NCI-H187 treated with DMSO at 0.1 percent for 48 hours (cell line): Measurements from ENCODE around the gene CREB5.
"Not testable (repeated sequence)": the region's sequence is repeated elsewhere in the genome, so short reads cannot be mapped to it uniquely, and the experiment has no call there.

Experiments used
- DNase-seq: peaks from one replicate; lab custom pipeline; 2025; lab: John Stamatoyannopoulos, UW

CREB5 gene

GRCh38 chr7:28813243-28813962, 401.1 kb downstream of the CREB5 start:
- DNase-seq, result no peak

GRCh38 chr7:28815369-28815927, 403.1 kb downstream of the CREB5 start:
- DNase-seq, result no peak

GRCh38 chr7:28815928-28816373, 403.6 kb downstream of the CREB5 start:
- no peak for DNase-seq

GRCh38 chr7:28818996-28819395, 406.7 kb downstream of the CREB5 start:
- no peak for DNase-seq

GRCh38 chr7:28823582-28823981, 411.3 kb downstream of the CREB5 start:
- DNase-seq, result no peak

- not testable (repeated sequence) for DNase-seq
These were observed 413.6 kb downstream of the CREB5 start for GRCh38 chr7:28825817-28826448.

GRCh38 chr7:28830846-28831245, 418.5 kb downstream of the CREB5 start:
- DNase-seq, result no peak

- no peak for DNase-seq
These were observed 420.4 kb downstream of the CREB5 start for GRCh38 chr7:28832669-28833068.

- no peak for DNase-seq
These were observed 423.5 kb downstream of the CREB5 start for GRCh38 chr7:28835800-28836199.

- no peak for DNase-seq
These were observed 424.4 kb downstream of the CREB5 start for GRCh38 chr7:28836716-28837115.

GRCh38 chr7:28837216-28837615, 424.9 kb downstream of the CREB5 start:
- no peak for DNase-seq

- DNase-seq, result no peak
These were observed 428.3 kb downstream of the CREB5 start for GRCh38 chr7:28840592-28840995.

- DNase-seq, result no peak
These were observed 429.4 kb downstream of the CREB5 start for GRCh38 chr7:28841766-28842165.

- no peak for DNase-seq
These were observed 430.5 kb downstream of the CREB5 start for GRCh38 chr7:28842769-28843295.

- DNase-seq, result no peak
These were observed 432.8 kb downstream of the CREB5 start for GRCh38 chr7:28845106-28845505.

GRCh38 chr7:28847176-28847575, 434.9 kb downstream of the CREB5 start:
- no peak for DNase-seq

- no peak for DNase-seq
These were observed 435.4 kb downstream of the CREB5 start for GRCh38 chr7:28847681-28848080.

- no peak for DNase-seq
These were observed 436.6 kb downstream of the CREB5 start for GRCh38 chr7:28848906-28849305.

GRCh38 chr7:28850699-28851098, 438.4 kb downstream of the CREB5 start:
- no peak for DNase-seq

- DNase-seq, result no peak
These were observed 440.8 kb downstream of the CREB5 start for GRCh38 chr7:28853150-28853549.

GRCh38 chr7:28853834-28854749, 441.8 kb downstream of the CREB5 start:
- DNase-seq, result no peak

GRCh38 chr7:28854750-28855074, 442.4 kb downstream of the CREB5 start:
- DNase-seq, result no peak
